Neural progenitor cell (in vitro differentiated cells): ENCODE measurements around the gene GDF9. TPM values are rescaled to one million over a fixed set of nuclear protein-coding genes. Genes with fewer than 3 reads are reported as not detected.

Experiments
- DNase-seq: peaks from one replicate; pipeline ENCODE4 v3.0.0-alpha.2; 2016; ENCODE audit warnings: low spot score
- H2AFZ ChIP-seq: fragments of 200-600 bp; sonication (generic); replicated peaks from 2 replicates; pipeline ENCODE4 v1.6.1; 2016; ENCODE audit warnings: antibody characterized with exemption
- H3F3A ChIP-seq: fragments of 200-600 bp; sonication (generic); 2 replicates; pipeline ENCODE4 v1.6.1; 2016; ENCODE audit warnings: antibody characterized with exemption, low read depth
- H3K27ac ChIP-seq: fragments of 200-600 bp; sonication (generic); 2 replicates; pipeline ENCODE4 v1.5.1; 2016; ENCODE audit warnings: mild to moderate bottlenecking
- H3K27me3 ChIP-seq: fragments of 200-600 bp; sonication (generic); 2 replicates; pipeline ENCODE4 v1.6.1; 2016; ENCODE audit warnings: mild to moderate bottlenecking, moderate library complexity
- H3K36me3 ChIP-seq: fragments of 200-600 bp; sonication (generic); 2 replicates; pipeline ENCODE4 v1.5.1; 2016
- H3K4me1 ChIP-seq: fragments of 200-600 bp; sonication (generic); 2 replicates; pipeline ENCODE4 v1.6.1; 2016; ENCODE audit warnings: mixed run types
- H3K4me2 ChIP-seq: fragments of 200-600 bp; sonication (generic); 2 replicates; pipeline ENCODE4 v1.6.1; 2016
- H3K4me3 ChIP-seq: fragments of 200-600 bp; sonication (generic); 2 replicates; pipeline ENCODE4 v1.5.1; 2016
- H3K79me2 ChIP-seq: fragments of 200-600 bp; sonication (generic); 2 replicates; pipeline ENCODE4 v1.6.1; 2016; ENCODE audit warnings: low read depth
- H3K9ac ChIP-seq: fragments of 200-600 bp; sonication (generic); 2 replicates; pipeline ENCODE4 v1.6.1; 2016
- H3K9me3 ChIP-seq: fragments of 200-600 bp; sonication (generic); 2 replicates; pipeline ENCODE4 v1.5.1; 2016; ENCODE audit warnings: low read depth
- H4K20me1 ChIP-seq: fragments of 200-600 bp; sonication (generic); 2 replicates; pipeline ENCODE4 v1.6.1; 2016; ENCODE audit warnings: low read depth
- H3K27ac Mint-ChIP-seq: 3 replicates; pipeline ENCODE4 v1.8.0; 2021; ENCODE audit warnings: mixed read lengths
- H3K27me3 Mint-ChIP-seq: 2 replicates; pipeline ENCODE4 v1.8.0; 2022; ENCODE audit warnings: low read depth, mild to moderate bottlenecking, inconsistent platforms, moderate library complexity, mixed read lengths; ENCODE audit not compliant: insufficient read depth
- H3K36me3 Mint-ChIP-seq: 3 replicates; pipeline ENCODE4 v1.8.0; 2021; ENCODE audit warnings: mixed read lengths
- H3K4me1 Mint-ChIP-seq: 3 replicates; pipeline ENCODE4 v1.8.0; 2021; ENCODE audit warnings: mixed read lengths
- H3K4me3 Mint-ChIP-seq: 3 replicates; pipeline ENCODE4 v1.8.0; 2021; ENCODE audit warnings: mild to moderate bottlenecking, moderate library complexity, mixed read lengths
- H3K9me3 Mint-ChIP-seq: 3 replicates; pipeline ENCODE4 v1.8.0; 2020; ENCODE audit warnings: mixed read lengths
- CTCF ChIP-seq: fragments of 200-600 bp; sonication (generic); IDR thresholded peaks from 2 replicates; pipeline ENCODE4 v1.5.1; 2017; ENCODE audit warnings: antibody characterized with exemption, mild to moderate bottlenecking
- EZH2 ChIP-seq: fragments of 200-600 bp; sonication (generic); IDR thresholded peaks from 2 replicates; pipeline ENCODE4 v1.6.1; 2017; ENCODE audit warnings: antibody characterized with exemption, mild to moderate bottlenecking, moderate library complexity
- EZH2phosphoT487 ChIP-seq: fragments of 200-600 bp; sonication (generic); IDR thresholded peaks from 2 replicates; pipeline ENCODE4 v1.6.1; 2017; ENCODE audit warnings: antibody characterized with exemption
- total RNA-seq: library from RNA; depleted of rRNA; stranded (reverse); fragments of >200 nt; gene quantifications from 2 replicates; pipeline ENCODE4 v1.2.3, GENCODE V29; 2015; ENCODE audit warnings: low replicate concordance

GDF9 gene
- total RNA-seq, 1 donor from 2014 or later: 0.82 TPM

- H3K36me3 Mint-ChIP-seq: peaks cover 3% of the 10 kb centered on the region
- no peaks in the 10 kb centered on the region for H3K4me1 ChIP-seq
- H3K9me3 Mint-ChIP-seq: peaks cover 2% of the 10 kb centered on the region
- H3K9me3 ChIP-seq: no peaks in the 10 kb centered on the region
- TF ChIP-seq EZH2 (no peak), CTCF (no peak), EZH2phosphoT487 (no peak)
- H4K20me1 ChIP-seq: no peaks in the 10 kb centered on the region
- H3K36me3 ChIP-seq: no peaks in the 10 kb centered on the region
- H3K27ac ChIP-seq: no peak overlapping the region
- no peak overlapping the region for H3K4me3 ChIP-seq
- peaks cover 99% of the 10 kb centered on the region for H3K27me3 ChIP-seq
- H3K4me2 ChIP-seq: no peak overlapping the region
- no peaks in the 10 kb centered on the region for H3K79me2 ChIP-seq
- no peak overlapping the region for H2AFZ ChIP-seq
- H3K9ac ChIP-seq: no peak overlapping the region
- no peak overlapping the region for H3K4me3 Mint-ChIP-seq
- H3K27me3 Mint-ChIP-seq: peaks cover 37% of the 10 kb centered on the region
- DNase-seq: no peak
- peaks cover 25% of the 10 kb centered on the region for H3F3A ChIP-seq
- H3K27ac Mint-ChIP-seq: no peak overlapping the region
- peaks cover 11% of the 10 kb centered on the region for H3K4me1 Mint-ChIP-seq
Measured at GRCh38 chr5:132824426-132824825, 41.8 kb downstream of the GDF9 start.

GRCh38 chr5:132823481-132824050 lies 42.7 kb downstream of the GDF9 start:
- H3K4me1 ChIP-seq: no peaks in the 10 kb centered on the region

GRCh38 chr5:132822650-132823480 lies 43.4 kb downstream of the GDF9 start:
- Histone ChIP-seq H3K4me2 (peak overlapping the region; percentile 79), H3K9ac (no peak overlapping the region), H3K9me3 (no peaks in the 10 kb centered on the region), H3K4me1 (no peaks in the 10 kb centered on the region), H4K20me1 (no peaks in the 10 kb centered on the region), H3K36me3 (no peaks in the 10 kb centered on the region), H3K27me3 (peaks cover 99% of the 10 kb centered on the region), H3K79me2 (no peaks in the 10 kb centered on the region), H3K4me3 (peak overlapping the region; percentile 45), H2AFZ (peak overlapping the region; percentile 91), H3F3A (peaks cover 22% of the 10 kb centered on the region), H3K27ac (no peak overlapping the region)
- H3K4me3 Mint-ChIP-seq: no peak overlapping the region
- H3K4me1 Mint-ChIP-seq: peaks cover 11% of the 10 kb centered on the region
- peaks cover 32% of the 10 kb centered on the region for H3K27me3 Mint-ChIP-seq
- no peaks in the 10 kb centered on the region for H3K9me3 Mint-ChIP-seq
- H3K36me3 Mint-ChIP-seq: no peaks in the 10 kb centered on the region
- TF ChIP-seq CTCF: no peak
- TF ChIP-seq EZH2: no peak
- peak; percentile 43 for TF ChIP-seq EZH2phosphoT487
- no peak overlapping the region for H3K27ac Mint-ChIP-seq
- DNase-seq: peak; percentile 85

More at GRCh38 chr5:132823481-132824050, 42.7 kb downstream of the GDF9 start:
- H3K4me3 Mint-ChIP-seq: no peak overlapping the region
- no peak for TF ChIP-seq CTCF
- no peak for TF ChIP-seq EZH2phosphoT487
- TF ChIP-seq EZH2: no peak
- no peaks in the 10 kb centered on the region for H3K36me3 Mint-ChIP-seq
- Histone ChIP-seq H3K9ac (no peak overlapping the region), H3F3A (peaks cover 22% of the 10 kb centered on the region), H3K4me2 (peak overlapping the region; percentile 79), H3K27me3 (peaks cover 99% of the 10 kb centered on the region), H3K27ac (no peak overlapping the region), H3K79me2 (no peaks in the 10 kb centered on the region), H2AFZ (peak overlapping the region; percentile 91), H3K36me3 (no peaks in the 10 kb centered on the region), H3K9me3 (no peaks in the 10 kb centered on the region), H3K4me3 (peak overlapping the region; percentile 45), H4K20me1 (no peaks in the 10 kb centered on the region)
- no peak for DNase-seq
- H3K9me3 Mint-ChIP-seq: no peaks in the 10 kb centered on the region
- H3K27me3 Mint-ChIP-seq: peaks cover 33% of the 10 kb centered on the region
- no peak overlapping the region for H3K27ac Mint-ChIP-seq
- H3K4me1 Mint-ChIP-seq: peaks cover 11% of the 10 kb centered on the region
